Measurements from ENCODE around the gene ADAT3.

Gene ADAT3

DNA sequence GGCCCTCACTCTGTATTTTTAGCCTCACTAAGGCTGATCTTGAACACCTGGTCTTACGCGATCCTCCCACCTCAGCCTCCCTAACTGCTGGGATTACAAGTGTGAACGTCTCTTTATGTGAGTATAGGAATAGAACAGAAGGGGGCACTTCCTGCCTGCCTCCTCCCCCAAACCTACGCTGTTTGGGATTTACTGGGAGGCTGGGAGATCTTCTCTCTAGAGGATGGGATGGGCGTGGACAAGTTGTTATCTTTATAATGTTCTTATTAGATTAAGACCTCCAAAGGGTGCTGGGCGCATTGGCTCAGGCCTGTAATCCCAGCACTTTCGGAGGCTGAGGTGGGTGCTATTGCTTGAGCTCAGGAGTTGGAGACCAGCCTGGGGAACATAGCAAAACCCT lies 32.9 kb downstream of the ADAT3 start:
- no peak for DNase-seq (ENCODE audit: low spot score)

DNA sequence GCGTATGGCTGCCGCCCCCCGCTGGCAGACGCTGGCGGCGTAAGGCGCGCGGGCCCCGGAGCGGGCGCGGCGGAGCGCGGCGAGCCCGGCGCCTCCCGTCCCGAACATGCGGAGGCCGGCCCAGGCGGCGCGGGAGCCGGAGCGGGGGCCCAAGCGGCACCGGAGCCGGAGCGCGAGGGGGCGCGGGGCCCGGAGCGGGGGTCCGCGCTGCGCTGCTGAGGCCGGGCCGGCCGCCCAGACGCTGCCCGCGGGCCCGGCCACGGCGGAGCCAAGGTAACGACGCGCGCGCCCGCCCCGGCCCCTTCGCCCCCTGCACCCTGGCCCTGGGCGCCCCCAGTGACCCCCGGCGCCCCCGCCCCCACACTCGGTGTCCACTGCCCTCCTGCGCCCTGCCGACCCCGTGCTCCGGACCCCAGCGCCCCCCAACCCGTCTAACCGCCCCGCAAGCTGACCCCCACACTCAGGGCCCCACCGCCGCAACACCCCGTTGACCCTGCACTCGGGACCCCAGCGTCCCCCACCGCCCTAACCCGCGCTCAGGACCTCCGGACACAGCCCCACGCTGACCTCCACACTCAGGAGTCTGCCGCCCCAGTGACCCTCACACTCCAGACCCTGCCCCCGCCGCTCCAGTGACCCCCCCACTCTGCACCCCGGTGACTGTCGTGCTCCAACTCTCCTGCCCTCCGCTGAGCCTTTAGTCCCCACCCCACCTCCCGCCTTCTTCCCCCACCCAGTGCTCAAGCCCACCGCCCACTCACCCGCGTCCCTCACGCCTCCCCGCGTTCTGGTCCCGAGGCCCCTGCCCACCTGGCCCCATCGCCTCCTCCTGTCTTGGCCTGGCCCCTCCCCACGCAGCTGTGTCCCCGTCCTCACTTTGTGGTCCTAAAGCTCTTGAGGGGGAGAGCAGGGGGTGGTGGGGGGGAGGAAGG lies 36.2 kb downstream of the ADAT3 start, which contains the start of gene CSNK1G2:
Gene CSNK1G2 (plus strand): TSS at position 27 of the 932 bp plus-strand sequence. CDS start 28,601 bp downstream, outside the sequence.
- no peak for DNase-seq (ENCODE audit: low spot score)

DNA sequence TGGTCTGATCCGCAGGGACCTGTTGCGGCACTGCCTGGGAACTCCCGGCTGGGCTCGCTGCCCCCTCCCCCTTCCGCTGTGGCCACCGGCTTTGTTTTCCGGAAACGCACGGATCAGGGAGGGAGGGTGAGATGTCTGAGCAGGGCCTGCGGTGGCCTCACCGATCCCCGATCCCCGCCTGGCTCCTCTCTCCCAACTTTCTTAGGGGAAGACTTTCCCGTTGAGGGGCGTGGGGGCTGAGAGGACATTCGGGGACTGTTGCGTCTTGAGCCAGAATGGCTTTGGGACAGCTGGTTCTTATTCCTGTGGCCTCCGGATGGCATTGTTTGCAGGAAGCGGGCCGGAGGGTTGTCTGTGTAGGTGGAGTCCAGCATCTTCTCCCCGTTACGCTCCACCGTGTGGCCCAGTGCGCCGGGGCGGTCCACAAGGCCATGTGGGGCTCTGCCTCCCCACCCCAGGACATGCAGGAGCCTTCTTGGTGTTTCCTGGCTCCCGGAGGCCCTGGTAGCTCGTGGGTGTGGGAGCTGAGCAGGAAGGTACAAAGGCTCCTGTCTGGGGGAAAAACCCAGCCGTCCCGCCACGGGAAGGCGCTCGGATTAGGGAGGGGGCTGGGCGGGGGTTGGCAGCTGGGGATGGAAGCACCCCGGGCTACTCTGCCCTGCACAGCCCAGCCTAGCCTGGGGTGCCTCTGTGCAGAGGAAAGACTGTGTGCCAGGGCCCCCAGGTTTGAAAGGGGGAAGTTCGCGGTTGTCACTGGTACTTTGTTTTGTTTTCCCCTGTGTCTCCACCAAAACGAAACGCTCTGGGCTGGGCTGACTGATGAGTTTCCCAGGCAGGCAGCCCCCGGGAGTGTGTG lies 37.1 kb downstream of the ADAT3 start:
- DNase-seq (ENCODE audit: low spot score) = peak; percentile 40

DNA sequence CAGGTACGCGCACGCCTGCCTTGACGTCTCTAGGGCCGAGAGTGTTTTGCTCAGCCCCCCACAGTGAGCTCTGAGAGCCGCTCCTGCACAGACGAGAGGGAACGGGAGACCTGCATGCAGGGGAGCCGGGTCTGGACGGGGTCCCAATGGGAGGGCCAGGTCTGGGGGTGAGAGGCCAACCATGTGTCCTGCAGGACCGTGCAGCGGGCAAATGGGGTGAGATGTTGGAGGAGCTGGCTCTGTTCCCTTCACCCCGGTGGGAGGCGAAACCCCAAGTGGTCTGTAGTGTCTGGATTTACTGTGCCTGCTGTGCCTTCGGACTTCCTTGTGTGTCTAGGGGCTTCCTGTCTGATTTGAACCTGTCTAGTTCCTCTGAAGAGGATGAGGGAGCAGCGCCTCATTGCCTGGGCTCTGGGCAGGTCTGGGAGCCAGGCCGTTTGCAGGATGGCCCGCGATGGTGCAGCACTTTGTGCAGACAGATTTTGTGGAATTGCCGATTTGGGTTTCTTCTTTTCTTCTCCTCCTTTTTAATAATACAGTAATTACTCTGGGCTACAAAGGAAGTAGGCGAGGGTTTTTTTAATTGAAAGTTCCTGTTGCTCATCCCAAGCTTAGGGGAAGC lies 37.8 kb downstream of the ADAT3 start:
- DNase-seq (ENCODE audit: low spot score) = no peak

DNA sequence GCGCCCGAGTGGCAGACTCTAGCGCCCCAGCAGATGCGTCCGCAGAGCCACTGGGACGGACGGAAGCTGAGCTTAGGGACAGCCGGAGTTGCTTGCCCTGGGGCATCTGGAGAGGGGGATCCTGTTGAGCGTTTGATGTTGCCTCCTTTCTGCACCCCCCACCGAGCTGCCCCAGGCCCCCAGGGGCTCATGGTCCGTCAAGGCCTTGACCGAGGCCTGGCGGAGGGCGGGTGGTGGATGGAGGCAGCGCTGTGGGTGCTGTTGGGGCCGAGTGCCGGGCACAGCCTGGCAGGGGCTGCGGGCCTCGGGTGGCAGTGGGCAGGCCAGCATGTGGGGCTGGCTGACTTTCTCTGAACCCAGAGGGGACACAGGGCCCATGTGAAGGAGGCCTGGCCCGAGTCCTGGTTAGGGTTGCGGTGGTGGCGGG lies 38.5 kb downstream of the ADAT3 start:
- no peak for DNase-seq (ENCODE audit: low spot score)

DNA sequence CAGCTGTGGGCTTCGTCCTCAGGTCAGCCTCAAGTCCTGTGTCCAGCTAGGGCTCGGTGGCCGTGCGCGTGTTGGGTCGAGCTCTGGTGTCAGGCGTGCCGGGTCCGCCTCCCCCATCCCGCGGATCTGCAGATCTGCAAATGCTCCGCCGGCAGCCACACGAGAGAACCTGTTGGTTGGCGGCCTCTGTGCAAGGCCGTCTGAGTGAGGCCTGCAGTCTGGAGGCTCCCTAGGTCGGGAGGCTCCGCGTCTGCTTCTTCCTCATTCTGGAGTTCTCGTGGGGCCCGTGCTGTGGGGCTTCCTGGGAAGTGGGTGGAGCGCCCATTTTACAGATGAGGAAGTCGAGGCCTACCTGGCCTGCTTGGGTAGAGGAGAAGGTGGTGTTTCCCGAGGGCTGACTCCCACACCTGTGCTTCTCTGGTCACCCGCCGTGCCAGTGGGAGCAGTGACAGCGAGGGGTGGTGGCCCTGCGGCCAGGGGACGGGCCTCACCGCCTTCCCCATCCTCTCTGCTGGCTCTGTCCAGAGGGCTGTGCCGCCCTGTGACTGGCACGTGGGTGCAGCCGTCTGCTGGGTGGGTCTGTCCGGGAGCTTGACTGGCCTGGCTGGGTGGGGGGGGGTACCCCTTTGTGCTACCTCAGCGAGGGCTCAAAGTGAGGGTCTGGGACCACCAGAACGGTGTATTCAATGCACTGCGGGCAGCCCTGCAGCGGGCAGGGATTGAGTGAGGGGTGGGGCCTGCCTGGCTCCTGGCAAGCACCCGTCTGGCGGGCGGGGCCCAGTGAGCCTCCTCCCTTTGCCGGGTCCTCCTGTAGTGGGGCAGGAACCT lies 39.1 kb downstream of the ADAT3 start:
- no peak for DNase-seq (ENCODE audit: low spot score)

DNA sequence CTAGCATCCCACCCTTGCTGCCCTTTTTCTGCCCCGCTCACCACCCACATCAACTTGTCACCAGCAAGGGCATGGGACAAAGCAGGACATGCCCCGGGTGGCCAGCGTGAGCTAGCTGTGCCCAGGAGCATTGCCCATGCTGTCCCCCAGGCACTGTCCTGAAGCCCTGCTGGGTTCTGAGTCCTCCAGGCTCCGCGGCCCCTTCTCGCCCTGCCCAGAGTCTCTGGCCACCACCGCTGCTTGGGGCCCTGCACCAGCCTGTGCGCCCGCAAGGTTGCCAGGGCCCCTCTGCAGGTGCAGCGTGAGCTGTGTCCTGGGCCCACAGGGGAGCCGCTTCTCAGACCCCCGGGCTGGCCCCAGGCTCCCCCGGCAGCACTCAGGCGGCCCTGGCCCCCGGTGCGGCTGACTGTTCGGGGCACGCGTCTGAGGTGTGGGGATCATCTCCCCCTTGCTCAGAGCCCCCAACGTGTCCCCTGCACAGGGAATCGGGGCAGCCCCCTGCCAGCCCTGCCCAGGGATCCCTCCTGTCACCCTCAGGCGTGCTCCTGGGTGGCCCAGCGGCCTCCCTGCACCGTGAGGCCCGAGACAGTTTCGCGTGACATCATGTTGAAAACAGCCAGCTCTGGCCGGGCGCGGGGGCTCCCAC lies 39.8 kb downstream of the ADAT3 start:
- DNase-seq (ENCODE audit: low spot score) = no peak

DNA sequence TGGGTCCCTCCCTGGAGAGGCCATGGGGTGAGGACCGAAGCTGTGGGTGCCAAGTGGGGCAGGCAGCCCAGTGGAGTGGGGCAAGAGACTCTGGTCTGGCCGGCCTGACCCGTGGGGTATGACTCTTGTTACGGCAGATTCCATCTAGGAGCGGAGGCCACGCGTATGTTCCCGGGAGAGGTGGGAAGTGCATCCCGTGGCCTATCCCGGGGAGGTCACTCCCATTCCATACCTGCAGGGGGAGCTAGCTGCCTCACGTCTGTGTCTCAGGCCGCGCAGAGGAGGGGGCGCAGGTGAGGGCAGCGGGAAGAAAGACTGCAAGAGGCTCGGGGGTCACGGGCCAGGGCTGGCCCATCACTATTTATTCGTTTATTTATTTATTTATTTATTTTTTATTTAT lies 40.7 kb downstream of the ADAT3 start:
- DNase-seq (ENCODE audit: low spot score) = peak; percentile 37

DNA sequence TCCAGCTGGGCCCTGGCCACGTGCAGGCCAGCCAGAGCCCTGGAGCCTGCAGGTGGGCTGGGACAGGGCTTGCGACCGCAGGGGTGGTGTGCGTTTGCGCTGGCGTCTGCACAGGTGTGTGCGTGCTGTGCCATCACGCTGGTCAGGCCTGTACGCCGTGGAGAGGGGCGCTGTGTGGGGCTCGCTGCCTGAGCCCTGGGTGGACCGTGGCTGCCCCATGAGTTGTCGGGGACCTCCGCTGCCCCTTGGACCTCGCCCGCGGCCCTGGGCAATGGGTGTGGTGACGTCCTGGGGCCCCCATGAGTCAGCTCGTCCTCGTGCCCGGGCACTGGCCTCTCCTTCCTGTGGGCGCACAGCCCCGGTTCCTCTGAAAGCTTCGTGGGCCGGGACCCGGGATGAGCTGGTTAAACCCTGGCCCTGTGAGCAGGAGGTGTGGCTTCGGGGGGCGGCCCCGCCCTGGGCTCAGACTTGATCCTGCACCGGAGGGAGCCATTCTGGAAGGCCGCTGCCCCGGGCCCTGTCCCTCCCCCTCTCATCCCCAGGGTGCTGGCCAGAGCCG lies 42.5 kb downstream of the ADAT3 start:
- DNase-seq (ENCODE audit: low spot score) = no peak

DNA sequence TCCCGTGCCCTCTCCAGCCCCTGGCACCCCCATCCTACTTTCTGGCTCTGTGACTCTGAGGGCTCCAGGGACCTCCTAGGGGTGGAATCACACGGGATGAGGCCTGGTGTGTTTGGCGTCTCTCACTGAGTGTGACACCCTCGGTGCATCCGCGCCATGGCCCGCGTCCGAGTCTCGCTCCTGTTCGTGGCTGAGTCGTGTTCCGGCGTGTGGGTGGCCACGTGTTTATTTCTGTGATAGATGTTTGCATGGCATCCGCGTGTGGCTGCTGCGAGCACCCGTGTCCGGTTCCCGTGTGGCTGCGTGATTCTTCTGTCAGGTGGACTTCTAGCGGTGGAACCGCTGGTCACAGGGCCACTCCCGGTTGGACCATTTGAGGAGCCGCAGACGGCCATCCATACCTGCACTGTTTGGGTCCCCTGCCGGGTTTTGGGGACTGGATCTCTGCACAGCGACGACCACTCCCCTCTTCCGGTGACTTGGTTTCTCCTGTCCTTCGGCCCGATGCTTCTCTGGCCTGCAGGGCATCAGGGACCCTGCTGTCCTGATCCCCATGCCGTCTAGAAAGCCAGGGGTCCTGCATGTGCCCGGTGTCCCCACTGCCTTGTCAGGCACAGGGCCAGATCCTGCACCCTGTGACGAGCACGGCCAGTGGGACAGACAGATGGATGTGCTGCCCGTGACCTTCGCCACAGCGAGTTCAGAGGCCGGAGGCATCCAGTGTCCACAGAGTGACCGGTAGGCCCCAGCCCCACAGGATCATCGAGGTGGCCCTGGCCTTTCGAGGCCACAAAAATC lies 44.3 kb downstream of the ADAT3 start:
- no peak for DNase-seq (ENCODE audit: low spot score)

DNA sequence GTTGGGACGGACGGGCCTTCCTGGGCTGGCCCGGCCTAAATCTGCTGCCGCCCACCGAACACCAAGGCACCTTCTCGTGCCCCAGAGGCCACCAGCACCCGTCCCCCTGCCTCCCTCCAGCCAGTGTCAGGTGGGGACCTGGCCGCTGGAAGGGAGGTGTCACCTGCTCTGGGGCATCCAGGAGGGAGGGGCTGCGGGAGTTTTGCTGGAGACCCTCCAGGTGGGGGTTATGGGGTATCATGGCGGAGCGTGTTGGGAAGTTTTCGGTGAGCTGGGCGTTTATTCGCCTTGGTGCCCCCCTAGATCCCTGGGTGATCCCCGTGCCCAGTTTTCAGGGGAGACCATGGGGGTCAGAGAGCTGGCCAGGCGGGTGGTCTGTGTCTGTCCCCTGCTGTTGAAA lies 45.4 kb downstream of the ADAT3 start:
- no peak for DNase-seq (ENCODE audit: low spot score)

DNA sequence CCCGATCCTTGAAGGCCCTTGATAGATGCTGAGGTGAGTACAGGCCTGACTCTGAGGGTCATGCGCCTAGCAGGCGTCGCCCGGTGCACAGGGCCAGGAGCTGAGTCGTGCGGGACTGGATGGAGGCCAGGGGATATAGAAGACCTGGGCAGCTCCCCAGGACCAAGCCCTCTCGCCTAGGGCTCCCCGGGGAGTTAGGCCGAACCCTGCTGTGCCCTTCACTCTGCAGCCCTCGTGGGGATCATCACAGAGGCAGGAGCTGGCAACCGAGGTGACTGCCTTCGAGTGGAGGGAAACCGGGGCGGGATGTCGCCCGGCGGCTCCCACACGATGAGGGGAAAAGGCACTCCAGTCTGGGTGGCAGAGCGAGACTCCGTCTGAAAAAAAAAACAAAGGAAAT lies 47.4 kb downstream of the ADAT3 start:
- peak; percentile 26 for DNase-seq (ENCODE audit: low spot score)

DNA sequence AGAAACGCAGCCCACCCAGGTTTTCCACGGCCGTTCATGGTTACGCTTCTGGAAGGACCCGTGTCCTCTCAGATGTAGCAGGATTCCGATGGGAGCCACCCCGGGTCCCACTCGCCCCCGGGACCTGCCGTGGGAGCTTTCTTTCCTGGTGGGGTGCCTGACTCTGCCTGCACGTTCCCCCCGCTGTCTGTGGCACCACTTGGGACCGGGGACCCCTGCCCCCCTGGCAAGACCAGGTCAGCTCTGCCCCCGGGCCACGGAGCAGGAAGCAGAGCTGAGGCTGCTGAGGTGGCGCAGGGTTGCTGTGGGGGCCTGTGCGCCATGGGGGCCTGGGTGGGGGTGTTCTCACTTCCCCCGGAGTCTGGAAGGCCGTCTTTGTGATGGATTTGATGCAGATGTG lies 47.8 kb downstream of the ADAT3 start:
- no peak for DNase-seq (ENCODE audit: low spot score)

DNA sequence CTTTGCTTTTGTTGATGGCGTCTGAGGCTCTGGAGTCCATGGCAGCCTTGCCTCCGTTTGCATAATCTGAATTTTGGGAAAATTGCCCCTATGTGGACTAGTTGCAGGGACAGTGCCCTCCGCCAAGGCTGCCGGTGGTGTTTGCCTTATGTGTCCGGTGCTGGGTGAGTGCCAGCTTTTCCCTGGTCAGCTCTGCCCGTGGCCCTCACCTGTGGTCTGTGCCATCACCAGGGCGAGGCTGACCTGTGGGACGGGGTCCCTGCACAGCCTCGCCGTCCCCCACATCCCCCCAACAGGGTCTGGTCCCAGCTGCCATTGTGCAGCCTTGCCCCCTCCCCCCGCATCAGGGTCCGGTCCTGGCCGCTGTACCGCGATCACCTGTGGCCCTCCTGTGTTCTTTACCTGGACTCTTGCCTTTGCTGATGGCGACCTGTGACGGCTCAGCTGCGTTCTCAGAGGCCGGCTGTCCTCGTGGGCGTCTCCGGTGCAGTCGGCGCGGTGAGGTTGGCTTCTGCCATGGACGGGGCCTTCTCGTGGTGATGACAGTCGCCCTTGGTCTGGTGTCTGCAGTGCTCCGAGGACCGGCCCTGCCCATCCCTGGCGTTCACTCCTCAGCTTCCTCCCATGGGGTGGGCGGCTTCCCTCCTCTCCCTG lies 48.4 kb downstream of the ADAT3 start:
- no peak for DNase-seq (ENCODE audit: low spot score)

DNA sequence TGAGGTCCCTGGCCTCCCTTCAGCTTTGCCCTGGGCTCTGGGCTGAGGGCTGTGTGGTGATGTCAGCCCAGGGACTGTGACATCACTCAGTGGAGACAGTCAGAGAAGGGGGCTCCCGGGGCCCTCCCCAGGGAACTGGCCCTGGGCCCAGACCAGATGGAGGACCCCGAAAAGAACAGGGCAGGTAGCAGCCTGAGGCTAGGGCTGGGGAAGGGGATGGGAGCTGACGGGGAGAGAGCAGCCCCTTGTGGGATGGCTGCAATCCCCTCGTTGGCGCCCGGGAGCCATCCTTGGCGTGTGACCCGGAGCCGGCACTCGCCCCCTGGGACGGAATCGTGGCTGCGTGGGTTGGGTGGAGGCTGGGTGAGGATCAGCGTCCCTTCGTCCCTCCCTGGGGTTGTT lies 49.3 kb downstream of the ADAT3 start:
- DNase-seq (ENCODE audit: low spot score) = no peak

DNA sequence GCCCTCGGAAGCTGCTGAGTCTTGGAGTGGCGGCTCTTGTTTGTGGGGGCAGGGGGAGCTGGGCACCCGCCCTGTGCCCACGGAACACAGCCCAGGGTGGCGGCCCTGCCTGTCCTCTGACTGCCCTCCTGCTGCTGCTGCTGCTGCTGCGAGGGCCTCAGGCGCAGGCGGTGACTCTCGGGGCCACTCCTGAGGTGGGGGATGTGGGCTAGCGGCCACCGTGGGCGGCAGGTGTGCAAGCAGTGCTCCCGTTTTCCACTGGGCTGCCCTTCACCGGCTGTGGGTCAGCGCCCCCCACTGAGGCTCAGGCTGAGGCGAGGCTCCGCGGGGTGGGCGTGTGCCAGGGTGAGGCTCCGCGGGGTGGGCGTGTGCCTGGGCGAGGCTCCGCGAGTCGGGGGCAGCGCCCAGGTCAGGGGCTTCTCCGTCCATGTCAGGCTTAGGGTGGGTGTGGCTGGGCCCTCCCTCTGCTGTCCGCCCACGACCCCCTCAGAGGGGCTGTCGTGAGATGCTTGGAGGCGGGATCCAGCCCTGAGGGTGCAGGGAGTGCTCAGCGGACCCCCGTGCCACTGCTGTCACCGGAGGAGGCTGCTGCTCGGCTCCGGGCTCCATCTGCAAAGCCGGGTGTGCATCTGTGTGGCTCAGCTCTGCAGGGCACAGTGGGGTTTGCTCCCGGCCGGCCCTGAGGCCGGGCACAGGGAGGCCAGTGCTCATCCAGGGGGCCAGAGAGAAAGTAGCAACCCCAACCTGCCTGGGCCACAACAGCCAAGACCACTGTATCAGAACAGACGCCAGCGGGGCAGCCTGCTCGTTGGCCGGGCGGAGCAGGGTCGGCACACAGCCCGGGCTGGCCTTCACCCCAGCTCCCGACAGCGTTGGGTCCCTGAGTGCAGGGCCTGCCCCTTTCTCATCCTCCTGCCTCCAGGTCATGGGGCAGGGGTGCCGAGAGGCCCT lies 50.2 kb downstream of the ADAT3 start:
- no peak for DNase-seq (ENCODE audit: low spot score)

DNA sequence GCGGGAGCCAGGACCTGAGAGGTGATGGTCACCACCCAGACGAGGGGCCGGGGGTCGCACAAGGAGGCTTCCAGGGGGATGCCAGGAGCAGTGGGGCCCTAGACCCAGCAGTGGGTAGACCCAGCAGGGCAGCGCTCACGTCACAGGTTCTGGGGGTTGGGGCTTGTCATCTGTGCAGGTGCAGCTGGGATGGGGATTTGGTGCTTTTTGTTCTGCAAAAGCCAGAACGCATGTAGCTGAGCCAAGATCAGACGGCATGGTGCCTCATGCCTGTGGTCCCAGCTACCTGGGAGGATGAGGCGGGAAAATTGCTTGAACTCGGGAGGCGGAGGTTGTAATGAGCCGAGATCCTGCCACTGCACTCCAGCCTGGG lies 50.9 kb downstream of the ADAT3 start:
- no peak for DNase-seq (ENCODE audit: low spot score)

DNA sequence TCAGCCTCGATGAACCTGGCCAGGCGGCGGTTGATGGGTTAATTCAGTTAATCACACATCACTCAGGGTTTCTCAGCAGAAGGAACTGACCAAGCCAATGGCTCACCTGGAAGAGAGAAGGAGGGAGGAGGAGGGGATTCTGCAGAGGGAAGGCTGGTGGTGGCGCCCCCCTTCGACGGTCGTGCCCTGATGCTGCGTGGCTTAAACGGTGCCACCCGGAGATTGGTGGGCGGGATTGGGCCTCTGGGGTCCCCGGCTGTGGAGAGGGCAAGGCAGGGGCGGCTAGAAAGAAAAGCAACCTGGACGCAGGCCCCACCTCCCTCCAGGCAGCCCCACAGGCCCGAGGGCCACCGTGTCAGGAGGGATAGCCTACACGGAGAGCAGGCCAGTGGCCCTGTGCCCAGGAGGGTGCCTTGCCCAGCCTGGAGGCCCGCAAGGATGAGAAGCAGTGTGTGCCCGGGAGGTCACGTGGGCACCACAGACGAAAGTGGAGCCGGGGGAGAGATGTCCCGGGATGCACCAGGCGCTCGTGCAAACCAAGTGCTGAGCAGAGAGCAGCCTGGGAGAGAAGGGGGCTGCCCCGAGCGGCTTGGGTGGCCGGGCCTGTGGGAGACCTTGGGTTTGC lies 51.8 kb downstream of the ADAT3 start:
- DNase-seq (ENCODE audit: low spot score) = no peak
